ENCODE measurements around the gene RRAS.
"Not testable (repeated sequence)": the region's sequence is repeated elsewhere in the genome, so short reads cannot be mapped to it uniquely, and the experiment has no call there.

Gene RRAS

DNA sequence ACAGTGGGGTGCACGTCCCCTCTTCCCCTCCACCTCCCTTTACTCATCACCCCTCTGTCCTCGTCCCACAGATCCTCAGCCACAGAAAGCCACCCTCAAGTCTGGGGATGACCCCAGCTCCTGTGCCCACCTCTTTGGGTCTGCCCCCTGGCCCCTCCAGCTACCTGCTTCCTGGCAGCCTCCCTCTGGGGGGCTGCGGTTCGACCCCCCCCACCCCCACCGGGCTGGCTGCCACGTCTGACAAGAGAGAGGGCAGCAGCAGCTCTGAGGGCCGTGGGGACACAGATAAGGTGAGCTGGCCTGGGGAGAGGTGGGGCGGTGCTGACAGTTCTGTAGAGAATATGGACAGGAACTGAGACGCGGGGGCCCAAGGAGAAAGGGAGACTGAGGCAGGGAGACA lies 14.6 kb upstream of the RRAS start:
- DNase-seq (ENCODE audit: low read depth in 2 of 2), result no peak

DNA sequence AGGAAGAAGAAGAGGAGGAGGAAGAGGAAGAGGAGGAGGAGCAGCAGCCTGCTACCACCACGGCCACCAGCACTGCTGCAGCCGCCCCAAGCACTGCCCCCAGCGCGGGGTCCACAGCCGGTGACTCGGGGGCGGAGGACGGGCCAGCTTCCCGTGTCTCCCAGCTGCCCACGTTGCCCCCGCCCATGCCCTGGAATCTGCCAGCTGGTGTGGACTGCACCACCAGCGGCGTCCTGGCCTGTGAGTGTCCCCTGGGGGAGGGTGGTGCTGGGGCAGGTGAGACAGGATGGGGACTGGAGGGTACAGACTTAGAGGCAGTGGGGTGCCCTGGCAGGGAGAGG lies 13.5 kb upstream of the RRAS start:
- no peak for DNase-seq (ENCODE audit: low read depth in 2 of 2)

DNA sequence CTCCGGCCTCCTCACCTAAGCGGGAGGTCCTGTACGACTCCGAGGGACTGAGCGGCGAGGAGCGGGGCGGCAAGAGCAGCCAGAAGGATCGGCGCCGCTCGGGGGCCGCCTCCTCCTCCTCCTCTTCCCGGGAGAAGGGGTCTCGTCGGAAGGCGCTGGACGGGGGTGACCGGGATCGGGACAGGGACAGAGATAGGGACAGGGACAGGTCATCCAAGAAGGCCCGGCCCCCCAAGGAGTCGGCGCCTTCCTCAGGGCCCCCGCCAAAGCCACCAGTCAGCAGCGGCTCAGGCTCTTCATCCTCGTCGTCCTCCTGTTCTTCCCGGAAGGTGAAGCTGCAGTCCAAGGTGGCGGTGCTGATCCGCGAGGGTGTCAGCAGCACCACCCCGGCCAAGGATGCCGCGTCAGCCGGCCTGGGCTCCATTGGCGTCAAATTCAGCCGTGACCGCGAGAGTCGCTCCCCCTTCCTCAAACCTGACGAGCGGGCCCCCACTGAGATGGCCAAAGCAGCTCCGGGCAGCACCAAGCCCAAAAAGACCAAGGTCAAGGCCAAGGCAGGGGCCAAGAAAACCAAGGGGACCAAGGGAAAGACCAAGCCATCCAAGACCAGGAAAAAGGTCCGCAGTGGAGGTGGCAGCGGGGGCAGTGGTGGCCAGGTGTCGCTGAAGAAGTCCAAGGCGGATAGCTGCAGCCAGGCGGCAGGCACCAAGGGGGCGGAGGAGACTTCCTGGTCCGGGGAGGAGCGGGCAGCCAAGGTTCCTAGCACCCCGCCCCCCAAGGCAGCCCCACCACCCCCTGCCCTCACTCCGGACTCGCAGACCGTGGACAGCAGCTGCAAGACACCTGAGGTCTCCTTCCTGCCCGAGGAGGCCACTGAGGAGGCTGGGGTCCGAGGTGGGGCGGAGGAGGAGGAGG lies 12.9 kb upstream of the RRAS start:
- DNase-seq (ENCODE audit: low read depth in 2 of 2), result no peak

DNA sequence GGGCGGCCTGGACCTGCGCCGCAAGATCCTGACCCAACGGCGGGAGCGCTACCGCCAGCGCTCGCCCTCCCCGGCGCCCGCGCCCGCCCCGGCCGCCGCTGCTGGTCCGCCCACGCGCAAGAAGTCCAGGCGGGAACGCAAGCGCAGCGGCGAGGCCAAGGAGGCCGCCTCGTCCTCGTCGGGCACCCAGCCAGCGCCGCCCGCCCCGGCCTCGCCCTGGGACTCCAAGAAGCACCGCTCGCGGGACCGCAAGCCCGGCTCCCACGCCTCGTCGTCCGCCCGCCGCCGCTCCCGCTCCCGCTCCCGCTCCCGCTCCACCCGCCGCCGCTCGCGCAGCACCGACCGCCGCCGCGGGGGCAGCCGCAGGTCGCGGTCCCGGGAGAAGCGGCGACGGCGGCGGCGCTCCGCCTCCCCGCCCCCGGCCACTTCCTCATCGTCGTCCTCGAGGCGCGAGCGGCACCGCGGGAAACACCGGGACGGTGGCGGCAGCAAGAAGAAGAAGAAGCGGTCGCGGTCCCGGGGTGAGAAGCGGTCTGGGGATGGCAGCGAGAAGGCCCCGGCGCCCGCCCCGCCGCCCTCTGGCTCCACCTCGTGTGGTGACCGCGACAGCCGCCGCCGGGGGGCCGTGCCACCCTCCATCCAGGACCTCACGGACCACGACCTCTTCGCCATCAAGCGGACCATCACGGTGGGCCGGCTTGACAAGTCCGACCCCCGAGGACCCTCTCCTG lies 12.0 kb upstream of the RRAS start:
- no peak for DNase-seq (ENCODE audit: low read depth in 2 of 2)

DNA sequence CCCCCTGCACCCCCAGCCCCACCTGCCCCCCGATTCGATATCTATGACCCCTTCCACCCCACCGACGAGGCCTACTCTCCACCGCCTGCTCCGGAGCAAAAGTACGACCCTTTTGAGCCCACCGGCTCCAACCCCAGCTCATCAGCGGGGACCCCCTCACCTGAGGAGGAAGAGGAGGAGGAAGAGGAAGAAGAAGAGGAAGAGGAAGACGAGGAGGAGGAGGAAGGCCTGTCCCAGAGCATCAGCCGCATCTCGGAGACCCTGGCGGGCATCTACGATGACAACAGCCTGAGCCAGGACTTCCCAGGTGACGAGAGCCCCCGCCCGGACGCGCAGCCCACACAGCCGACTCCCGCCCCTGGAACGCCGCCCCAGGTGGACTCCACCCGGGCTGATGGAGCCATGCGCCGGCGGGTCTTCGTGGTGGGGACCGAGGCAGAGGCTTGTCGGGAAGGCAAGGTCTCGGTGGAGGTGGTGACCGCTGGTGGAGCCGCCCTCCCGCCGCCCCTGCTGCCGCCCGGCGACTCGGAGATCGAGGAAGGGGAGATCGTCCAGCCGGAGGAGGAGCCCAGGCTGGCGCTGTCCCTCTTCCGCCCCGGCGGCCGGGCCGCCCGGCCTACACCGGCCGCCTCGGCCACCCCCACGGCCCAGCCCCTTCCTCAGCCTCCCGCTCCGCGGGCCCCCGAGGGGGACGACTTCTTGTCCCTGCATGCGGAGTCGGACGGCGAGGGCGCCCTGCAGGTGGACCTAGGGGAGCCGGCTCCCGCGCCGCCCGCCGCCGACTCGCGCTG lies 11.3 kb upstream of the RRAS start:
- no peak for DNase-seq (ENCODE audit: low read depth in 2 of 2)

DNA sequence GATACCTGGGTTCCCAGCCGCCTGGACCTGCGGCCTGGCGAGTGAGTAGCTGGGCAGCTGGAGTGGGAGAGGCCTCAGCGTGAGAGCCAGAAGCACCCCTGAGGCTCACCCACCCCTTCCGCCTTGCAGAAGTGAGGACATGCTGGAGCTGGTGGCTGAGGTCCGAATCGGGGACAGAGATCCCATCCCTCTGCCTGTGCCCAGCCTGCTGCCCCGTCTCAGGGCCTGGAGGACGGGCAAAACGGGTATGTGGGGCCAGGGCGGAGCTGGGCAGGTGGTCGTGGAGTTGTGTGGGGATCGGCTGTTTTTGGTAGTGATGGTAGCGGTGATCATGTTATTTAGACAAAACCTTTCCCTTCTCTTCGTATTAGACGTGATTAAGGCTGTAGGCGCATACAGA lies 6.6 kb upstream of the RRAS start:
- no peak for DNase-seq (ENCODE audit: low read depth in 2 of 2)

DNA sequence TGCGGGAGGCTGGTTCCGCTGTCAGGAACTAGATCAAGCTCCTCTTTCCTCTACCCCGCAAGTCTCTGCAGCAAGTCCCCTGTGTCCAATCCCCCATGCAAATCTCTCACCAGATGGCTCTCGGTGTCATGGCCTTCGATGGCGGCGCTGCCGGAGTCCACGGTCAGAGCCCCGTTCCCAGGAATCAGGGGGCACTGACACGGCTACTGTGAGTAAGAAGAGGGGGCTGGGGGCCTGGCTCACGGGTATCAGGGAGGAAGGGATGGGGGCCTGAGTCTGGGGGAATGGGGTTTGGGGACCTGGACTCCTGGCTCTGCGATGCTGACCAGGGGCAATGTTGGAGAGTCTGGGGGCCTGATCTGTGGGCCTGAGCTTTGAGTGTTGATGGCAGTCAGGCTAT lies 6.1 kb upstream of the RRAS start:
- DNase-seq (ENCODE audit: low read depth in 2 of 2), result no peak

DNA sequence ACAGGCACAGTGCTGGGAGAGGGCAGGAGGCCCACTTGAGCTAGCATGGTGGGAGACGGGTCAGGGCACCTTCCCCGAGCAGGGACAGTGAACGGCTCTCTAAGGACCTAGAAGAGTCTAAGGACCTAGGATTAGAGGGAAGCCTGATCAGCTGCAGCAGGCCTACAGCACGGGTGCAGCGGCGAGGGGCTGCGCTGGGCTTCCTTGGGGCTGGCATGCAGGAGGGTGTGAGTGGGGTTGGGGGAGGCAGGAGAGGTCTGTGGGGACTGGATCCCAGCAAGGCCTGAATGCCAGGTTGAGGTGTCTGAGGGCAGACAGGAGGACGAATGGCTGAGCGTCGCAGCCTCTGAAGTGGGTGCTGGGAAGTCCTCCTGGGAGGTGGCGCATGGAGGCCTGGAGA lies 5.6 kb upstream of the RRAS start:
- no peak for DNase-seq (ENCODE audit: low read depth in 2 of 2)

DNA sequence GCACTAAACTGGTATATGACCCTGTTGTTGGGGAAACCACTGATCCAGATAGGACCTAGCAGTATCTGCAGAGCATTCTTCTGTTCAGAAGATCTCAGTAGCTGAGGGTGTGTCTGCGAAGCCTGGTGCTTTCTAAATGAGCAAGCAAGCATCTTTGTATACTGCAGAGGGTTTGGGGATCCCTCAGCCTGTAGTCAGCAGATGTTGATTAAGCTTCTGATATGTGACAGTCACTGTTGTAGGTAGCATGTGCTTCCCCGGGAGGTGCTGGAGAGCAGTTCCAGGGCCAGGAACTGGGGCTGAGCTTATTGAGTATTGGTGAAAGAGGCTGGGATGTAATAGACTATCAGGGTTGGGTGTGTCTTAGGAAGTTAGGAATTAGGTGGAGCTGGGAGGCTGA lies 3.5 kb upstream of the RRAS start:
- DNase-seq (ENCODE audit: low read depth in 2 of 2), result no peak

DNA sequence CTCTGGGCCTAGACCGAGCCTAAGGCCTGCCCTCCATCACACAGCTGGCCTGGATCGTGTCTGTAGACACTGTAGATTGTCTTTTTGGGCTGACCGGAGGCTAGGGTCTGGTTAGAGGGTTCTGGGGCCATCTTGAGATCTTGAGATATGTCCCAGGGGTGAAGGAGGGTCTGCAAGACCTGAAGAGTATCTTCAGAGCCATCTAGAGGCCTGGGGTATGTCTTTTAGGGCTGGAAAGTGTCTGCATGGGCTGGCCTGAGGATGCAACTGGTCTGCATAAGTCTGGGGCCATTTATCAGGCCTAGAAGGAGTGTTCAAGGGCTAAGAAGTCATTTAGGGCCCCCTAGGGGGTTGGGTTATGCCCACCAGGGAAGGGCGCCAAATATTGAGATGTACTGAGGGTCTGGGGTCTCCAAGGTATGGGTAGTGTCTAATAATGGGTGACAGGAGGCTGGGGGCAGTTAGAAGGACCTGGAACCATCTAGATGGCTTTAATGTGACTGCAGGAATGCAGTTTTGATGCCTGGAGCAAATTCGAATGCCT lies 2.6 kb upstream of the RRAS start:
- DNase-seq (ENCODE audit: low read depth in 2 of 2), result no peak

DNA sequence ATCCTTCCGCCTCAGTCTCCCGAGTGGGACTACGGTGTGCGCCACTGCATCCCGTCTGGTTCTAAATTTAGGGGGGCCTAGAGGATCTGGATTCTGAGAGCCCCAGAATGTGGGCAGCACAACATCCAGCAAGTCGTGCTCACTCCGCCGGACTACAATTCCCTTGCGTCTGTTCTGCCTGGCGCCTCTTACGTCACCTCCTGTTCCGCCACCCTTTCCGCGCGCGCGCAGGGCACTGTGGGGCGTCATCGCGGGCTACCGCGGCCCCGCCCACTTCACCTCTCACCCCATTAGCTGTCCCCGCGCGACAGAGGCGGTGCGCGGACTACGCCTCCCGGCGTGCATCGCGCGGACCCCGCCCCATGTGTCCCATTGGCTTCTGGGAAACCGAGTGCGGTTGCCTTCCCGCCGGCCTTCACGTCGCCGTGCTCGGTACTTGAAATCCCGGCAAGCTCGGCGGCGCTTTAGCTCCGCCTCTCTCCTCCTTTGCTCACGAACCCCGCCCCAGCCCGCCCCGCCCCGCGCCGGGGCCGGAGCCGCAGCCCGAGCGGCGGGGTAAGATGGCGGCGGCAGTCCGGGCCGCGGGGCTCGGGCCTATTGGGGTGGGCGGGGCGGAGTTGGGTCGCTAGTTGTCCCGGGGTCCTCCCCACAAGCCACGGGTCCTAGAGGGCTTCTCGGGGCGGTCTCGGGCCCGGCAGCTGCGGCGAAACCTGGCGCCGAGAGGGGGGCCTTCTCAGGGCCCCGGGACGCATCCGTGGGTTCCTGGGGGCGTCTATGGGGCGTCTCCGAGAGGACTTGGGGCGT lies 1.9 kb upstream of the RRAS start, which contains the start of gene SCAF1:
Gene SCAF1 (plus strand): TSS at position 522 of the 804 bp plus-strand sequence. CDS start 2,818 bp downstream, outside the sequence.
- DNase-seq (ENCODE audit: low read depth in 2 of 2), result peak; percentile 98 to 99

DNA sequence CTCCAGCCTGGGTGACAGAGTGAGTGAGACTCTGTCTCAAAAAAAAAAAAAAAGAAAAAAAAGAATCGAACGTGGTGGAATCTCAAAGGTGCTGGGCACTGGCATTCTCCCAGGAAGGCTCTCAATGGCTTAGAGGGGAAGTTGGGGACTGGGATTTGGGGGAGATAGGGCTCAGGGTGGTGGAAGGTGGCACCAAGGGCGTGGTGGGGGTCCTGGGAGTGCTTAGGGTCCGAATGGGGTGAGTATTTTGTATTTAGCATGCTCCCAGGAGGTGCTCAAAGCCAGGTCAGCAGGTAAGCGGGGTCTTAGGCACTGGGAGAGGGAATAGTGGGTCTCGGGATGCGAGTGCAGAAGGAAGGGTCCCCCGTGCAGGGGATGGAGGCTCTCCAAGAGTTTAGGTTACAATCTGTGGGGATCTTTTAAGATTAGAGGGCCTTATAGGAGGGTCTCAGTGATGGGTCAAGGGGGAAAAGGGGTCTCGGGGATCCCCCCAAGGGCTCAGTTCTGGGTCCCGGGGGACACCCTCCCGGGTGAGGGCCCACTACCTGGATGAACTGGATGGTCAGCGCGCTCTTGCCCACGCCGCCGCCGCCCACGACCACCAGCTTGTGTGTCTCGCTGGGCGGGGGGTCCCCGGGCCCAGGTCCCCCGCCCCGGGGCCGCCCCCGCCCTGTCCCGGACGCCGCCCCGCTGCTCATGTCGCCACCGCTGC lies 386 bp downstream of the RRAS start:
- no peak for DNase-seq (ENCODE audit: low read depth in 2 of 2)

DNA sequence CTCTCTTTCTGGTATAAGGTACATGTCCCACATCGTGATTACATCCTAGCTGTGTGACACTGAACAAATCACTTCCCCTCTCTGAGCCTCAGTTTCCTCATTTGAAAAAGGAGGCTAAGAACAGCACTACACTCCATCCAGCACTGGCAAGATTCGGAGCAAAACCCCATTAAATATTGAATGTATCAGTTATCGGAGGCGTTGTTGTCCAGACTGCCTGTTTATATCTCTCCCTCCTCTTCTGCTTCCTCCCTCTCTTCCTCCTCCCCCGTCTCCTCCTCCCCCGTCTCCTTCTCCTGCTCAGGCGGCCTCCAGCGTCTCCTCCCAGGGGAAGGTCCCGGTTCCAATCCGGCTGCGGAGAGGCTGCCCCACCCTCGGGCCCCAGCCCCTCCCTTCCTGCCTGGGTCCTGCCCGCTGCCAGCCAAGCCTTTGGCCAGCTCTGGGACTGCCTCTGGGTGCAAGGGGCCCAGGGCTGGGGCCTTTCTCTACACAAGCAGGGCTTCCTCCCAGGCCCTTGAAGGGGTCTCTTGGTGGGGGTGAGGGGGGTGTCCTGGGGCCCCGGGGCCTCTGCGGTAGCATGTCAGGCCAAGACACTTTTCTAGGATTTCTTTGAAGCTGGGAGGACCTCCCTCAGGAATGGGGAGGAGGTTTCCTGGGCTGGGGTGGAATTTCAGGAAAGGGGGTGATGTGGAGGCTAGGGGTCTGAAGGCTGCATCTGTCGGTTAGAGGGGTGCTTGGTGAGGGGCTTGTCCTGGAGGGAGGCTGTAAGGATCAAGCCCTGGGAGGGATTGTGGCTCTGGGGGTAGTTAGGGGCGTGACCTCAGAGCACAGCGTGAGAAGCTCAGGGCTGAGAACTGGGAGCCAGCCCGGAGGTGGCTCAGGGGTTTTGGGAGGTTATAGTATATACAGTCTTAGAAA lies 1.9 kb downstream of the RRAS start:
- no peak for DNase-seq (ENCODE audit: low read depth in 2 of 2)

DNA sequence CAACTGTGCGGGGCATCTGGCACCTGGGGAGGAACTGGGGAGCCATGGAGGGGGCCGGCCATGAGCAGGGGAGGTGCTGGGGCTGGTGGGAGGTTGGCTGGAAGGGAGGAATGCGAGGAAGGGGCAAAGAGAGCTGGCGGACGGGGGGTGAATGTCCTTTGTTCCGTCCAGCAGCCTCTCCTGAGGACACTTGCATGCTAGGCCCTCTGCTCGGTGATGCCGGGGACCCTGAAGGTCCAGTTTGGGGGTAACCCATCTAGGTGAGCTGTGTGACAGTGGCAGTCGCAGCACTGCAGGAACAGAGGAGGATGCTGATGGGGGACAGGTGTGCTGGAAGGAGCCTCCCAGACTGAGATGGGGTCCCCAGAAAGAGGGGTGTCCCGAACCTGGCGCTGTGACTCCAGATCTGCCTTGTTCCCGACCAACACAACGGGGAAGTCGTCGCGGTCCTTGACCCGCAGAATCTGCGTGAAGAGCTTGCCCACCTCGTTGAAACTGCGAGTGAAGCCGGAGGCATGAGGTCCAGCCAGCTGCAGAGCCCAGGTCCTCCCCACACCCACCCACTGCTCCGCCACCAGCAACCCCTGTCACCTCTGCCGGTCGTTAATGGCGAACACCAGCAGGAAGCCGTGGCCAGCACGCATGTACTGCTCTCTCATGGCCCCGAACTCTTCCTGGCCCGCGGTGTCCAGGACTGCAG lies 3.6 kb downstream of the RRAS start:
- DNase-seq (ENCODE audit: low read depth in 2 of 2), result no peak

DNA sequence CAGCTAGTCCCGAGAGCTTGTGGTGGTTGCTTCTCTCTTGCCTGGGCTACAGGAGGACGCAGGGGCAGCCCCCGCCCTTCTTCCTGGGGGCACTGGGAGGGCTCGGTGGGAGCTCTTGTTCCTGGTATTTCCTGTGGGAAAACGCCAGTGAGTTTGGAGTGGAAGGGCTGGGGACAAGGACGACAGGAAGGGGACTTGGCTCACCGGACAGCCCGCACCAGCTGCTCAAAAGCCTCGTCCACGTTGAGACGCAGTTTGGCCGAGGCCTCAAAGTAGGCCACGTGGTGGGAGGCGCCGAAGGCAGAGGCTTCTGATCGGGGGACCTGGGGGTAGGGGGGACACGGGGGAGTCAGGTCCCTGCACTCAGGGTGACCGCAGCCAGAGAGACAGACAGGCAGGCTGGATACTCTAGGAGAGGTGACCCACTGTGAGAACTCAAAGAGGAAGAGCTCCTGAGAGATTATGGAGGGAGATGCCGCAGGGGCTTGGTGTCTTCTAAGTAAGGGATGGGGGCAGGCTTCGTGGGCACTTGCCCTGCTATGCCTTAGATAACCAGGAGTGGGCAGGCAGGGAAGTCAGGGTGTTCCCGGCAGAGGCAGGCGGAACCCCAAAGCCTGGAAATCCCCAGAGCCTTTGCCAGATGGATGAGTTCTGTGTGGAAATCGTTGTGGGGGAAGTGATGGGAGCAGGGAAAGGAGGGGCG lies 4.3 kb downstream of the RRAS start:
- no peak for DNase-seq (ENCODE audit: low read depth in 2 of 2)

DNA sequence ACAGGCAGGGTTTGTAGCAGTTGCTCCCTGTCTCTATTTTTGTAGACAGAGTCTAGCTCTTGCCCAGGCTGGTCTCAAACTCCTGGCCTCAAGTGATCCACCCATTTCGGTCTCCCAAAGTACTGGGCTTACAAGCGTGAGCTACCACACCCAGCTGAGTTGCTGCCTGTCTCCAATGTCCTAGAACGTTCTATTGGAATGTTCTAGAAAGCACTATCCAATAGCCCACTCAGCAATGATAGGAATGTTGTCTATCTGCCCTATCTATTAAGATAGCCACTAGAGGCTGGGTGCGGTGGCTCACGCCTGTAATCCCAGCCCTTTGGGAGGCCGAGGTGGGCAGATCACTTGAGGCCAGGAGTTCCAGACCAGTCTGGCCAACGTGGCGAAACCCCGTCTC lies 6.7 kb downstream of the RRAS start:
- not testable (repeated sequence) for DNase-seq (ENCODE audit: low read depth in 2 of 2)

DNA sequence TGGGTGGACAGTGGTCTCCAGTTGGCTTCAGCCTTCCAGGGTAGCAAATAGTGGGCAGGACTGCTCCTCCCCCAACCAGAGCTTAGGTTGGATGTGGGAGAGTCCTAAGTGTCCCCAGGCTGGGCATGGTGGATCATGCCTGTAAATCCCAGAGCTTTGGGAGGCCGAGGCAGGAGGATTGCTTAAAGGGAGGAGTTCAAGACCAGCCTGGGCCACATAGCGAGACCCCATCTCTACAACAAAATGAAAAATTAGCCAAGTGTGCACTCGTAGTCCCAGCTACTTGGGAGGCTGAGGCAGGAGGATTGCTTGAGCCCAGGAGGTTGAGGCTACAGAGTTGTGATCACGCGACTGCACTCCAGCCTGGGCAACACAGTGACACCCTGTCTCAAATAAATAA lies 7.4 kb downstream of the RRAS start:
- DNase-seq (ENCODE audit: low read depth in 2 of 2), result no peak

DNA sequence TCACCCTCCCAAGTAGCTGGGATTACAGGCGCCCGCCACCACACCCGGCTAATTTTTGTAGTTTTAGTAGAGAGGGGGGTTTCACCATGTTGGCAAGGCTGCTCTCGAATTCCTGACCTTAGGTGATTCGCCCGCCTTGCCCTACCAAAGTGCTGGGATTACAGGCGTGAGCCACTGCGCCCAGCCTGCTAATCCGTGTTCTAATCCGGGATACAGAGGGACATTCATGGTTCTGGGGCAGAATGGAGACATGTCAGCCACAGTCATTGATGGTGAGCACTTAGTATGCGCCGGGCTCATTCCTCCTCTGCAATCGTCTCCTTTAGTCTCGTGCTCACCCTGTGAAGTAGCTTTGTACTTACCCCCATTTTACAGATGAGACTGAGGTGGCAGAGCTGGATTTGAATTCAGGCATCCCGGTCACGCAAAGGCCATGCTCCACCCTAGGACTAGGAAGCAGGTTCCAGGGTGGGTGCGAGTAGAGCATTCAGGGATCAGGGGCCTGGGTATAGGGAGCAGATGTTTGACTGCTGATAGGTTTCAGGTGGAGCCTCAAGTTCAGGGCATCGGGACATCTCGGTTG lies 8.2 kb downstream of the RRAS start:
- DNase-seq (ENCODE audit: low read depth in 2 of 2), result no peak
